K562 treated with DMSO at 1 percent for 24 hours (cell line): ENCODE measurements around the gene OMG. TPM values are rescaled to one million over a fixed set of nuclear protein-coding genes. Genes with fewer than 3 reads are reported as not detected.

Experiments
- total RNA-seq: library from RNA; unstranded; fragments of 300-600 nt; gene quantifications from 2 replicates; pipeline ENCODE4 v1.2.3, GENCODE V29; 2022; ENCODE audit warnings: low read depth; ENCODE audit not compliant: insufficient read depth

The OMG gene
- total RNA-seq: 0.15 TPM in 1 of 2 replicates, not detected in the other

GRCh38 chr17:31297090-31297489, at the start of gene OMG:
TSS of gene OMG (minus strand) at chr17:31297239. CDS start at chr17:31296331, 908 bp downstream.

GRCh38 chr17:31321481-31321880, 24.4 kb upstream of the OMG start, which contains the start of gene EVI2A:
TSS of gene EVI2A (minus strand) at chr17:31321622. CDS start at chr17:31319013, 2,609 bp downstream.

GRCh38 chr17:31313982-31314781, 17.1 kb upstream of the OMG start, which contains the start of gene EVI2B:
TSS of gene EVI2B (minus strand) at chr17:31314054. CDS start at chr17:31305609, 8,445 bp downstream.

Other genes with a start within 250 kb of the OMG start
- 11.2 and 13.4 TPM in 2 replicates for gene NF1, start 202.3 kb downstream of the OMG start, total RNA-seq
- 5.4 and 6.9 TPM in 2 replicates for gene EVI2B, start 16.8 kb upstream of the OMG start, total RNA-seq
- not detected in 2 replicates for gene EVI2A, start 24.4 kb upstream of the OMG start, total RNA-seq
- gene RAB11FIP4, start 94.4 kb upstream of the OMG start, total RNA-seq: 15.9 TPM in 2 replicates